Gastrocnemius medialis (tissue), 4 donors: Measurements from ENCODE around the gene NRROS. TPM values are rescaled to one million over a fixed set of nuclear protein-coding genes. Genes with fewer than 3 reads are reported as not detected.
"Not testable (repeated sequence)": the region's sequence is repeated elsewhere in the genome, so short reads cannot be mapped to it uniquely, and the experiment has no call there.

Experiments used
- ATAC-seq, 2 donors: fragments of 150-250 bp; one replicate each; pipeline ENCODE4 v1.9.1; 2016
- DNase-seq, 2 donors: peaks; one replicate each; pipeline ENCODE4 v3.0.0-alpha.2; 2019
- H3K27ac ChIP-seq, 4 donors: fragments of 200-600 bp; sonication (generic); 1 replicate in 1 of 4; 2 replicates in 3 of 4; pipeline ENCODE4 v1.5.1; 2016 to 2018; ENCODE audit warnings: mild to moderate bottlenecking in 2 of 4, moderate library complexity in 1 of 4
- H3K27me3 ChIP-seq, 3 donors: fragments of 200-600 bp; sonication (generic) in 2 of 3; 1 replicate in 1 of 3; 2 replicates in 2 of 3; pipeline versions ENCODE4 v1.5.1 to v1.6.0; 2016 to 2019; ENCODE audit warnings: mild to moderate bottlenecking in 1 of 3, moderate library complexity in 1 of 3
- H3K36me3 ChIP-seq, 2 donors: fragments of 200-600 bp; sonication (generic) in 1 of 2; one replicate each; pipeline ENCODE4 v1.5.1; 2017 to 2018
- H3K4me1 ChIP-seq, 2 donors: fragments of 200-600 bp; sonication (generic) in 1 of 2; one replicate each; pipeline ENCODE4 v1.5.1; 2016 to 2017; ENCODE audit warnings: mild to moderate bottlenecking in 2 of 2
- H3K4me3 ChIP-seq, 4 donors: fragments of 200-600 bp; sonication (generic) in 3 of 4; 1 replicate in 1 of 4; 2 replicates in 3 of 4; pipeline ENCODE4 v1.5.1; 2016 to 2019; ENCODE audit warnings: mild to moderate bottlenecking in 2 of 4
- H3K9me3 ChIP-seq, 3 donors: fragments of 200-600 bp; sonication (generic) in 2 of 3; 1 replicate in 1 of 3; 2 replicates in 2 of 3; pipeline ENCODE4 v1.5.1; 2016 to 2019
- CTCF ChIP-seq, 5 experiments: fragments of 450-650 bp in 3 of 5; fragments of 200-600 bp in 2 of 5; sonication (generic) in 2 of 5; IDR thresholded peaks in 4 of 5; conservative IDR thresholded peaks in 1 of 5; 1 replicate in 4 of 5; 2 replicates in 1 of 5; pipeline ENCODE4 v1.5.1; 2016 to 2019; ENCODE audit warnings: antibody characterized with exemption in 5 of 5, mild to moderate bottlenecking in 3 of 5, moderate library complexity in 3 of 5
- POLR2A ChIP-seq, 2 donors: fragments of 450-650 bp; IDR thresholded peaks; one replicate each; pipeline ENCODE4 v1.6.1; 2017; ENCODE audit warnings: antibody characterized with exemption in 2 of 2, mild to moderate bottlenecking in 2 of 2, moderate library complexity in 2 of 2
- in situ Hi-C, 4 donors: fragments of 200-750 bp; cut with MboI; loops; one replicate each; pipeline versions ENCODE4 v1.15.0 to v1.8.0; 2017; ENCODE audit warnings: low sequenced_read_pairs in 4 of 4
- intact Hi-C: fragments of 100-400 bp; cut with DNase I; formaldehyde crosslinking; loops from one replicate; pipeline ENCODE4 v1.15.1; 2023; ENCODE audit warnings: low total_unique reads
- total RNA-seq, 4 donors: library from RNA; depleted of rRNA; stranded (reverse); fragments of >200 nt; gene quantifications; one replicate each; pipeline versions ENCODE4 v1.1.0 to v1.2.3, GENCODE V29; 2016

NRROS gene
- 1 to 10 TPM in 2 of 4 donors, under 1 TPM in 2; 0.31 to 1.7 (median 0.96) TPM for total RNA-seq

GRCh38 chr3:196639483-196640296 lies at the start of gene NRROS:
Gene NRROS, plus strand, starts transcription at chr3:196639694. Its CDS starts 14,846 bp downstream, at chr3:196654540.
- TF ChIP-seq POLR2A (IDR thresholded peaks at IDR 0.05) (peak; percentile 24 to 26), CTCF (IDR thresholded peaks at IDR 0.05 in 4 of 5, conservative IDR thresholded peaks at IDR 0.05 in 1 of 5) (no peak)
- ATAC-seq (peak; percentile 57), DNase-seq (peak; percentile 28 to 38)
- Histone ChIP-seq H3K36me3 (no peaks in the 10 kb centered on the region), H3K9me3 (no peaks in the 10 kb centered on the region), H3K4me1 (no peaks in the 10 kb centered on the region), H3K27me3 (peaks cover 10 to 20% (median 14%) of the 10 kb centered on the region in 3 donors), H3K27ac (peak within 1 kb of the TSS in 3 of 4 donors; percentile 42 to 72 (median 43)), H3K4me3 (peak within 1 kb of the TSS; percentile 54 to 68 (median 58))
- in situ Hi-C loops (no loop called here), intact Hi-C loops (no loop called here)

GRCh38 chr3:196590279-196590678 lies 49.2 kb upstream of the NRROS start:
- H3K4me3 ChIP-seq, result peak overlapping the region in 1 of 4 donors; percentile 33
- no peaks in the 10 kb centered on the region for H3K36me3 ChIP-seq
- H3K27me3 ChIP-seq, result peaks cover 0 to 3% (median 0%) of the 10 kb centered on the region in 3 donors
- DNase-seq (peak in 1 of 2 donors; percentile 43), ATAC-seq (peak; percentile 80 to 96)
- H3K27ac ChIP-seq, result peak overlapping the region in 2 of 4 donors; percentile 51 to 79
- intact Hi-C loops (no loop called here), in situ Hi-C loops (no loop called here)
- H3K9me3 ChIP-seq, result no peaks in the 10 kb centered on the region
- TF ChIP-seq CTCF (IDR thresholded peaks at IDR 0.05 in 4 of 5, conservative IDR thresholded peaks at IDR 0.05 in 1 of 5) (no peak), POLR2A (IDR thresholded peaks at IDR 0.05) (no peak)
- peaks cover 6 to 22% of the 10 kb centered on the region in 2 donors for H3K4me1 ChIP-seq

GRCh38 chr3:196596355-196596754 lies 43.1 kb upstream of the NRROS start:
- Histone ChIP-seq H3K9me3 (no peaks in the 10 kb centered on the region), H3K27me3 (peaks cover 0 to 3% (median 0%) of the 10 kb centered on the region in 3 donors), H3K4me1 (no peaks in the 10 kb centered on the region), H3K27ac (no peak overlapping the region), H3K4me3 (no peak overlapping the region), H3K36me3 (no peaks in the 10 kb centered on the region)
- ATAC-seq (no peak), DNase-seq (no peak)
- TF ChIP-seq POLR2A (IDR thresholded peaks at IDR 0.05) (no peak), CTCF (IDR thresholded peaks at IDR 0.05 in 4 of 5, conservative IDR thresholded peaks at IDR 0.05 in 1 of 5) (no peak)
- intact Hi-C loops, result no loop called here
- in situ Hi-C loops, result no loop called here

GRCh38 chr3:196597971-196598733 lies 41.3 kb upstream of the NRROS start:
- DNase-seq, H3K27me3 ChIP-seq, H3K4me3 ChIP-seq, H3K4me1 ChIP-seq, H3K27ac ChIP-seq, intact Hi-C loops, H3K9me3 ChIP-seq, ATAC-seq, in situ Hi-C loops, H3K36me3 ChIP-seq: not testable (repeated sequence)

- no peaks in the 10 kb centered on the region for H3K9me3 ChIP-seq
- intact Hi-C loops, result no loop called here
- H3K27me3 ChIP-seq, result peaks cover 0 to under 1% (median 0%) of the 10 kb centered on the region in 3 donors
- in situ Hi-C loops, result loop anchor here in 2 of 4 donors (5.0 to 10.0 kb wide), 2 partner anchors 83 to 85 kb away; no protein-coding TSS in a partner anchor
- no peak overlapping the region for H3K4me3 ChIP-seq
- ATAC-seq (no peak), DNase-seq (no peak)
- no peaks in the 10 kb centered on the region for H3K36me3 ChIP-seq
- no peak overlapping the region for H3K27ac ChIP-seq
- TF ChIP-seq CTCF (IDR thresholded peaks at IDR 0.05 in 4 of 5, conservative IDR thresholded peaks at IDR 0.05 in 1 of 5) (no peak), POLR2A (IDR thresholded peaks at IDR 0.05) (no peak)
- no peaks in the 10 kb centered on the region for H3K4me1 ChIP-seq
These were observed 39.8 kb upstream of the NRROS start for GRCh38 chr3:196599734-196600128.
